ENCODE results near the gene OR1J2.

The OR1J2 gene

GRCh38 chr9:122510502-122510901, at the start of gene OR1J2:
Gene OR1J2, plus strand, starts transcription at chr9:122510802. Its CDS starts 0 bp downstream, at chr9:122510802.
- DNase-seq (ENCODE audit: low read depth, low spot score) = no peak
- no peak within 1 kb of the TSS for H3K4me3 ChIP-seq
- H3K9me3 ChIP-seq (ENCODE audit: low read depth, low read length) = no peaks in the 10 kb centered on the region
- TF ChIP-seq FOXP2 (optimal IDR thresholded peaks at IDR 0.05; ENCODE audit: control extremely low read depth, extremely low read length, insufficient read depth) = no peak
- no peak for TF ChIP-seq EZH2 (IDR thresholded peaks at IDR 0.05)
- TF ChIP-seq POLR2AphosphoS5 (IDR thresholded peaks at IDR 0.05; ENCODE audit: borderline replicate concordance, low read depth, low read length) = no peak
- H3K27ac ChIP-seq = no peak within 1 kb of the TSS
- H3K9ac ChIP-seq (ENCODE audit: insufficient read length) = no peak within 1 kb of the TSS
- no peaks in the 10 kb centered on the region for H3K36me3 ChIP-seq (ENCODE audit: insufficient read depth, low read length)

- Histone ChIP-seq H3K9ac (ENCODE audit: insufficient read length) (no peak overlapping the region), H3K27ac (no peak overlapping the region), H3K9me3 (ENCODE audit: low read depth, low read length) (no peaks in the 10 kb centered on the region), H3K36me3 (ENCODE audit: insufficient read depth, low read length) (no peaks in the 10 kb centered on the region), H3K4me3 (peak overlapping the region; percentile 64)
- DNase-seq (ENCODE audit: low read depth, low spot score) = no peak
- TF ChIP-seq EZH2 (IDR thresholded peaks at IDR 0.05) (no peak), POLR2AphosphoS5 (IDR thresholded peaks at IDR 0.05; ENCODE audit: borderline replicate concordance, low read depth, low read length) (no peak)
These were observed 46.6 kb upstream of the OR1J2 start for GRCh38 chr9:122463828-122464632.

- H3K27ac ChIP-seq = no peak overlapping the region
- DNase-seq (ENCODE audit: low read depth, low spot score) = peak; percentile 69
- H3K9ac ChIP-seq (ENCODE audit: insufficient read length) = no peak overlapping the region
- peak overlapping the region; percentile 64 for H3K4me3 ChIP-seq
- no peaks in the 10 kb centered on the region for H3K36me3 ChIP-seq (ENCODE audit: insufficient read depth, low read length)
- TF ChIP-seq EZH2 (IDR thresholded peaks at IDR 0.05) (no peak), FOXP2 (optimal IDR thresholded peaks at IDR 0.05; ENCODE audit: control extremely low read depth, extremely low read length, insufficient read depth) (no peak), POLR2AphosphoS5 (IDR thresholded peaks at IDR 0.05; ENCODE audit: borderline replicate concordance, low read depth, low read length) (no peak)
- H3K9me3 ChIP-seq (ENCODE audit: low read depth, low read length) = no peaks in the 10 kb centered on the region
These were observed 45.7 kb upstream of the OR1J2 start for GRCh38 chr9:122464633-122465567.

- no peak overlapping the region for H3K4me3 ChIP-seq
- H3K36me3 ChIP-seq (ENCODE audit: insufficient read depth, low read length) = no peaks in the 10 kb centered on the region
- TF ChIP-seq POLR2AphosphoS5 (IDR thresholded peaks at IDR 0.05; ENCODE audit: borderline replicate concordance, low read depth, low read length) (no peak), FOXP2 (optimal IDR thresholded peaks at IDR 0.05; ENCODE audit: control extremely low read depth, extremely low read length, insufficient read depth) (no peak), EZH2 (IDR thresholded peaks at IDR 0.05) (no peak)
- no peak overlapping the region for H3K9ac ChIP-seq (ENCODE audit: insufficient read length)
- no peaks in the 10 kb centered on the region for H3K9me3 ChIP-seq (ENCODE audit: low read depth, low read length)
- no peak overlapping the region for H3K27ac ChIP-seq
- DNase-seq (ENCODE audit: low read depth, low spot score) = no peak
These were observed 44.1 kb upstream of the OR1J2 start for GRCh38 chr9:122466456-122466855.

GRCh38 chr9:122468735-122469134, 41.9 kb upstream of the OR1J2 start:
- Histone ChIP-seq H3K27ac (no peak overlapping the region), H3K36me3 (ENCODE audit: insufficient read depth, low read length) (no peaks in the 10 kb centered on the region), H3K9ac (ENCODE audit: insufficient read length) (no peak overlapping the region), H3K4me3 (no peak overlapping the region), H3K9me3 (ENCODE audit: low read depth, low read length) (no peaks in the 10 kb centered on the region)
- no peak for DNase-seq (ENCODE audit: low read depth, low spot score)
- no peak for TF ChIP-seq FOXP2 (optimal IDR thresholded peaks at IDR 0.05; ENCODE audit: control extremely low read depth, extremely low read length, insufficient read depth)
- TF ChIP-seq EZH2 (IDR thresholded peaks at IDR 0.05) = no peak
- TF ChIP-seq POLR2AphosphoS5 (IDR thresholded peaks at IDR 0.05; ENCODE audit: borderline replicate concordance, low read depth, low read length) = no peak

GRCh38 chr9:122474561-122474960, 36.0 kb upstream of the OR1J2 start:
- TF ChIP-seq EZH2 (IDR thresholded peaks at IDR 0.05) (no peak), FOXP2 (optimal IDR thresholded peaks at IDR 0.05; ENCODE audit: control extremely low read depth, extremely low read length, insufficient read depth) (no peak), POLR2AphosphoS5 (IDR thresholded peaks at IDR 0.05; ENCODE audit: borderline replicate concordance, low read depth, low read length) (no peak)
- DNase-seq (ENCODE audit: low read depth, low spot score) = no peak
- no peak overlapping the region for H3K9ac ChIP-seq (ENCODE audit: insufficient read length)
- H3K9me3 ChIP-seq (ENCODE audit: low read depth, low read length) = no peaks in the 10 kb centered on the region
- H3K27ac ChIP-seq = no peak overlapping the region
- no peaks in the 10 kb centered on the region for H3K36me3 ChIP-seq (ENCODE audit: insufficient read depth, low read length)
- no peak overlapping the region for H3K4me3 ChIP-seq

- Histone ChIP-seq H3K36me3 (ENCODE audit: insufficient read depth, low read length) (no peaks in the 10 kb centered on the region), H3K9ac (ENCODE audit: insufficient read length) (no peak overlapping the region), H3K9me3 (ENCODE audit: low read depth, low read length) (no peaks in the 10 kb centered on the region), H3K4me3 (no peak overlapping the region), H3K27ac (no peak overlapping the region)
- DNase-seq (ENCODE audit: low read depth, low spot score) = no peak
- TF ChIP-seq FOXP2 (optimal IDR thresholded peaks at IDR 0.05; ENCODE audit: control extremely low read depth, extremely low read length, insufficient read depth) = no peak
- TF ChIP-seq EZH2 (IDR thresholded peaks at IDR 0.05) = no peak
- no peak for TF ChIP-seq POLR2AphosphoS5 (IDR thresholded peaks at IDR 0.05; ENCODE audit: borderline replicate concordance, low read depth, low read length)
These were observed 34.9 kb upstream of the OR1J2 start for GRCh38 chr9:122475717-122476116.

GRCh38 chr9:122477346-122477745, 33.3 kb upstream of the OR1J2 start:
- TF ChIP-seq POLR2AphosphoS5 (IDR thresholded peaks at IDR 0.05; ENCODE audit: borderline replicate concordance, low read depth, low read length) (no peak), FOXP2 (optimal IDR thresholded peaks at IDR 0.05; ENCODE audit: control extremely low read depth, extremely low read length, insufficient read depth) (no peak), EZH2 (IDR thresholded peaks at IDR 0.05) (no peak)
- H3K4me3 ChIP-seq = no peak overlapping the region
- no peak for DNase-seq (ENCODE audit: low read depth, low spot score)

More at GRCh38 chr9:122477346-122477745, 33.3 kb upstream of the OR1J2 start:
- H3K9me3 ChIP-seq (ENCODE audit: low read depth, low read length) = no peaks in the 10 kb centered on the region
- H3K36me3 ChIP-seq (ENCODE audit: insufficient read depth, low read length) = no peaks in the 10 kb centered on the region
- no peak overlapping the region for H3K27ac ChIP-seq
- H3K9ac ChIP-seq (ENCODE audit: insufficient read length) = no peak overlapping the region
